Dermis blood vessel endothelial cell (primary cell): ENCODE results near the gene BBS9. TPM values are rescaled to one million over a fixed set of nuclear protein-coding genes. Genes with fewer than 3 reads are reported as not detected.
A peak's percentile ranks its signal among the peaks of the same experiment; 100 is the strongest.
"Not testable (repeated sequence)": the region's sequence is repeated elsewhere in the genome, so short reads cannot be mapped to it uniquely, and the experiment has no call there.

Experiments used
- DNase-seq: peaks from one replicate; pipeline ENCODE4 v3.0.0; 2010
- total RNA-seq: library from RNA; depleted of rRNA; stranded (reverse); fragments of >200 nt; gene quantifications from 2 replicates; pipeline ENCODE4 v1.2.3, GENCODE V29; 2014

BBS9 gene
- total RNA-seq, 1 donor from 2014 or later = 13.1 TPM

DNA sequence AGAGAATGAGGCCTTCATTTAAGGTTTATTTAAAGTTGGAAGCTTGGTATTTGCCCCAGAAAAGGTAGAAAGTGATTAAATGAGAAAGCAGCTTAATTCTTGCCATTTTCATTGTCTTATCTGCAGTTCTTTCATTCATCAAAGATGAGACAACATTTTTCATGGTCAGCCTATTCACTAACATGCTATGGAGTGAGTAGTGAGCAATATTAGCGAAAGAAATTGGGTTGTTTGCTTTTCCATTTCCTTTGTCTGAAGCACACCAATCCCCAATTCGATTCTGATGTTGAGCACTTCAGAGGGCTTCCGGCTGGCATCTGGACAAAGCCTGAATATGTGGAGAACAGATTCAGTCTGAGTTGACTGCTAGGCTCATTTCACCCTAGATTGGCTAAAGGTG, 317.2 kb downstream of the BBS9 start:
- no peak for DNase-seq

DNA sequence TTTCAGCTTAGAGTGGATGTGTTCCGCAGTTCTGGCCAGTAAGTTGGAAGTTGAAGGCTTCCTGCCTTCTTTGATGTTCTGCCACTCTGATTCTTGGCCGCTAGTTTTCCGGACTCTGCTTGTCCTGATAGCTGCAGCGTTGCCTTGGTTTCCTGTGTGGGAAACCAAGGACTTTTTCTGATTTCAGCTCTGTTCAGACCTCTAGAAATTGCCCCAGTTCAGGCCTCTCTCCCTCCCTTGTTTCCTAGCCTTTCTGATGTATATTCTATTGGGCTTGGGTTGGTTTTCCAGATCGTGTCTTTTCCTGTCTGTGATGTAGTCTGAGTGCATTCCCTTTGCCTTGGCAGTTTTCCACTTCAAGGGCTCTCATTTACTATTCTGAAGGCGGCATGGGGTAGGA, 318.7 kb downstream of the BBS9 start:
- DNase-seq = peak; percentile 58

DNA sequence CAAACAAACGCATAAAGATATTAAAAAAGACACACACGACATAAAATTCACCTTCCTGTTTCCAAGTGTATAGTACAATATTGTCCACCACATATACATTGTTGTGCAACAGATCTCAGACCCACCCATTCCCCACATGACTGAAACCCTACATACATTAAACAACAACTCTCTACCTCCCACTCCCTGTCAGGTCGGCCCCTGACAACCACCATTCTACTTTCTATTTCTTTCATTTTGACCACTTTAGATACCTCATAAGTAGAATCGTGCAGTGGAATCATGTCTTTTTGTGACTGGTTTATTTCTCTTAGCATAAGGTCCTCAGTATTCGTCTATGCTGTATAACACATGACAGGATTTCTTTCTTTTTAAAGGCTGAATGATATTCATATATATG, 320.5 kb downstream of the BBS9 start:
- DNase-seq = no peak

DNA sequence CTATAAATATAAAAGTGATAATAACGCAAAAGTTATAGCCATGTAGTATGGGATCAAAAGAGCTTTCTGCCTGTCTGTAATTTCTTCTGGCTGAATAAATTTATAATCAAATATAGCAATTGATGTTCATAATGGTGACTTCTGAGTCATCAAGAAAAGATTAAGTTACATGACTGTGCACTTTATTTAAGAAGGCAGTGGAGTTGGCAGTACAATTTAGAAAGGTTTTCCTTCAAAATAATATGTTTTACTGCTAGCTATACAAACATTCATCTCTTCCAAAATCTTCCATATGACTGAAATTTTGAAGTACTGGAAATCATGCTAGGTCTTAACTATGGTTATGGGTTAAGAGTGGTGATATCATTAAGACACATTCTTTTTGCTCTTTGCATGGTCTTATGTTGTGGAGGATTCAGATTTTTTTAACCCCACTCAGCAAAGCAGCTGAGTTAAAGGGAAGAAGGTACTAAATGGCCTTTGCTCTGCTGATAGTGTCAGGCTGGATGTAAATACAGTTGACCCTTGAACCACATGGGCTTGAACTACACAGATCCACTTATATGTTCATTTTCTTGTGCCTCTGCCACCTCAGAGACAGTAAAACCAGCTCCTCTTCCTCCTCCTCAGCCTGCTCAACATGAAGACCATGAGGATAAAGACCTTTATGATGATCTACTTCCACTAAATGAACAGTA, 323.6 kb downstream of the BBS9 start:
- DNase-seq = no peak

DNA sequence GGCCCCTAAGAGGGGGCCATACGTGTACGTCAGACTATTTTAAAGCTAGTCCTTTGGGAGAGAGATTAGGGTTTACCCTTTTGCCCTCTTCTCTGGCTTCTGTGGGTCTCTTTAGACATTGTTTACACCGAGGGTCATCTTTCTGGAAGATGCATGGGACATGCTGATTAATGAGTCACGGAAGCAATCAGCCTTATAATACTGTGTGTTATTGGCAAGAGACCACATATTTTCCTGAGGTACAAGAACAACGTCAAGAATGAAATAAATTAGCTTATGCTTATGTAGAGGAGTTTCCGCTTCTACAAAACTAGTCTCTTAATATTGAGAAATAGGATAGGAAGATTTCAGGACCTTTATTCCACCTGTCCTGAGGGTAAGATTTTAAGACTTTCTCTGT, 327.7 kb downstream of the BBS9 start:
- DNase-seq = no peak

DNA sequence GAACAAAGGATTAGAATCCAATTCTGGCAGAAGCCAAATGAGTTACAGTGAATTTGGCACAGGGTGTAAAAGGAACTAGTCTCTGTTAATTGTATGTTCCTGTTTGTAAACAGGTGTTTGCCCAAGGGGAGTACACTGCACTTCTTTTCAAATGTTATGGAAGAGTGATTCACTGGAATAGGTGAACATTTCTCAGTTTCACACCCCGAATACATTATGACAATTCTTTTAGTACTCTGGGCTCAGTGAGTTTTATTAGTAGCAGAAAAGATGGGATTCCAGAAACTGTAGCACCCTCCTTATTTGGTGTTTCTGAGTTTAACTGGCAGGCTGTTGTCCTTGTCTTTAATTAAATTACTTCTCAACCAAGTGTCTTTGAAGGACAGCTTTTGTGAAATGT, 329.2 kb downstream of the BBS9 start:
- DNase-seq = no peak

DNA sequence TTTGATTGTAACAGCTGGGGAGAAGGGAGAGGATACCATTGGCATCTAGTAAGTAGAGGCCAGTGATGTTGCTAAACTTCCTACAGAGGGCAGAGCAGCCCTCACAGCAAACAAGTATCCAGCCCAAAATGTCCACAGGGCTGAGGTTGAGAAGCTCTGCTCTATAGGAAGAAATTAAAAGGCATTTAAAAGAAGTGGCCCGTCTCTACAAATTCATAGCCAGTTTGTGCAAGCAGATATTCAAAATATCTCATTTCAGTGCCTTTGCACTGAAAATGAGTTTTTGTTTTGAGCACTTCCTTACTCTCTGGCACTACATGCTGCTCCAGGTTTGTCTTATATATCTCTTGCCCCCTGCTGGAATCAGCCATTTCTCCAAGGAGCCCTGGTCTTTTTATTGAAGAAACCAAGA, 330.0 kb downstream of the BBS9 start:
- peak; percentile 72 for DNase-seq

DNA sequence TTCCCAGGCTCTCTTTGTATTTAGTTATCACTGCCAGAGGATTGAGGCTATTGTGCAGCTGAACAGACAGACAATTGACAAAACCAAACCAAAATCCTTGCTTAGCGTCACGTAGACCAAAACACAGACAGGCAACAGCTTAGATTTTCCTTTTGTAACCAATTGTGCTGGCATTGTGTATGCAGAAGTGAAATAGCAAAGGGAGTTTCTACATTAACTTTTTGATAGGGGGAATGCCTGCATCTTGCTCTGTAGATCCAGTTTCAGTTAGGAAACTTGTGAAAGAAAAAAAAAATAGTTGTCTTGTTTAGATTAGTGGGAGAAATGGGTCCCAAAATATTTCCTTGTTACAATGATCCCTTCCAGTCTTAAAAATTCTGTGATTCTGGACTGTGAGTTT, 333.8 kb downstream of the BBS9 start:
- DNase-seq = no peak

DNA sequence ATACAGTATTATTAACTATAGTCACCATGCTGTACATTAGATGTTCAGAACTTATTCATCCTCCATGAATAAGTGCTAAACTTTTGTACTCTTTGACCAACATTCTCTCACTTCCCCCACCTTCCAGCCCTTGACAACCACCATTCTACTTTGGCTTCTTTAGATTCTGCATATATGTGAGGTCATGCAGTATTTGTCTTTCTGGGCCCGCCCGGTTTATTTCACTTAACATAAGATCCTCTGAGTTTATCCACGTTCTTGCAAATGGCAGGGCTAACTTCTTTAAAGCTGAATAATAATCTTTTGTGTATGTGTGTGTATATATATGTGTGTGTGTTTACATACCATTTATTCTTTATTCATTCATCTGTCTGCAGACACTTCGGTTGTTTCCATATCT, 336.8 kb downstream of the BBS9 start:
- no peak for DNase-seq

DNA sequence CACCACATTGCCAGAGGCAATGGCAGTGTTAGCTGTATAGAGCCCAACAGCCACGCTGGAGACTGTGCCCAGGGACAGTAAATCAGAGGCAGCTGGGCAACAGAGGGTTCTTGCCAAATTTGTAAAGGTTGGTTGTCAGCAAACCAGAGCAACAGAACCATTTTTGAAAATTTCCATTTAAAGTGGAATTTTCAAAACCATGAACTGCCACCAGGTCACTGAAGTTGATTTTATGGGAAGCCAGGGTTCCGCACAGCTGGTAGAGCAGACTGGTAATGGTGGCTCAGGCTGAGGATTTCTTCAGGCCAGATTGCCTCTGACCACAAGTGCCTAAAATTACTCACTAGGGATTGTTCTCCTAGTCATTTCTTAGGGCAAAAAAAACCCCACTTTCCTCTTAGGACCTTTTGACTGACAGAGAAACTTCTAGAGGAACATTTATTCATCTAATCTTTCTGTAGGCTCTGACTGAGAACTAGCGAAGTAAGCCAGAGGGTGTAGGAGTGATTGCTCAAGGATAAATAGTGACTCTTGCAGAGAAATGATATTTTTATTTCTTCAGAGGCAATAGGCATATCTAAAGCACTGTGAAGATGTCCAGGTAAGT, 342.4 kb downstream of the BBS9 start:
- no peak for DNase-seq

DNA sequence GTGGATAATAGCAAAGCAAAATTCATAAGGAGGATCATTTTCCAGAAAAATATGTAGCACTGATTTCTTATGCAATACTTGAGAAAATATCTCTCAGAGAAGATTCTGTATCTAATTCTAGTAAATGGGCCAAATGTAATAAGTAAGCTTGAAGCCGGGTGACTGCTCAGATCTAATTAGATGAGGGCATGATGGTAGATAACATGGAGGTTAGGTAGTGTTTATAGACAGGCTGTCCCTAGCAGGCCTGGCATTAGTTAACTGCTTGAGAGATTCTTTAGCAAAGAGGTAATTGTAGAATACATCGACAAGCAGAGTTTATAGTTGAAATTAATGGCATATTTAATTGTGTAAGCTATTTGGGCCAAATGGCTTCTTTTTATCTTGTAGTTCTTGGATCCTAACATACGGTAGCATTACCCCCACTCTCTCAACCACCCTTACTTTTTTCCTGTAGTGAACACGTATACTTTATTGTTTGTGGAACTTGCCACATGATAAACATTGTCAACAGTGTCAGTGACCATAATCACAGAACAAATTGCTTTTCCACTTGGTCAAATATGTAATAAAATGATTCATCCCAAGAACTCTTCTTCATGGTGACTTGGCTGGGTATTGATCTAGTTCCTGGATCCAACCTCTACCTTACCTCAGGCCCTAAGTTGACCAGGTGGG, 343.1 kb downstream of the BBS9 start:
- DNase-seq = no peak

DNA sequence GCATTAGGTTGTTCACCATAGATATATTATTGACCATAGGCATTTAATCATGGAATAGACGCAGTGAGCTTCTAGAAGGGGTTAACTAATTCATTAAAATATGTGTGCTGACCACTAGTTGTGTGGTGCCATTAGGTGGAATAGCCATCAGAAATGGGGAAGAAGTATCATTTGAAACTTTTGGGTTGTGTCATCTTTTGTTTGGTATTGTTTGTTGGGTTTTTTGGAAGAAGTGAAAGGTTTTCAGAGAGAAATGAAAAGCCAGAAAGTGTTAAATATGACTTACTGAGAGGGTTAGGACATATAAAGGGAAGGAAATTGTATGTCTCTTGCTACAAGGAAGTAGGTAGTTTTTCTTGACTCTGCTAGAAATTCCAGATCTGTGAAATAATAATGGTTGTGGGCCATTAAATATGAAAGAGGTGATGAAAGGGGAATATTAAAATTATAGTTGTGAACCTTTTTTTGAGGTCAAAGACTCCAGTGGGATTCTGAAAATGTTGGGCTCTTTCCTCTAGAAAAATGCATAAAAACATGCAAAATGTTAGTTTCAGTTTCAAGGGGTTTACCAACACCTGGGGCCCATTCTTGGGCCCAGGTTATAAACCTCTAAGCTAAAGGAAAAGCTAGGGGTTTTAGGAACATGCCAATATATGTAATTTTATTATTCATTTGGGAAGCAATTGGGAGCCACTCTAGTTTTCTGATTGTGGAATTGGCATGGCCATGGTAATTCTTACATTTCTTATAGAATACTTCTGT, 348.5 kb downstream of the BBS9 start:
- no peak for DNase-seq

DNA sequence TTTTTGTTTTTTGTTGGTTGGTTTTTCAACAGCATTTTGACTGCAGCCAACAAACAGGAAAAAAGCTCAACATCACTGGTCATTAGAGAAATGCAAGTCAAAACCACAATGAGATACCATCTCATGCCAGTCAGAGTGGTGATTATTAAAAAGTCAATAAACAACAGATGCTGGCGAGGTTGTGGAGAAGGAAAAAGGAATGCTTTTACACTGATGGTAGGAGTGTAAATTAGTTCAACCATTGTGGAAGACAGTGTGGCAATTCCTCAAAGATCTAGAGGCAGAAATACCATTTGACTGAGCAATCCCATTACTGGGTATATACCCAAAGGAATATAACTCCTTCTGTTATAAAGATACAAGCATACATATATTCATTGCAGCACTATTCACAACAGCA, 355.1 kb downstream of the BBS9 start:
- not testable (repeated sequence) for DNase-seq

DNA sequence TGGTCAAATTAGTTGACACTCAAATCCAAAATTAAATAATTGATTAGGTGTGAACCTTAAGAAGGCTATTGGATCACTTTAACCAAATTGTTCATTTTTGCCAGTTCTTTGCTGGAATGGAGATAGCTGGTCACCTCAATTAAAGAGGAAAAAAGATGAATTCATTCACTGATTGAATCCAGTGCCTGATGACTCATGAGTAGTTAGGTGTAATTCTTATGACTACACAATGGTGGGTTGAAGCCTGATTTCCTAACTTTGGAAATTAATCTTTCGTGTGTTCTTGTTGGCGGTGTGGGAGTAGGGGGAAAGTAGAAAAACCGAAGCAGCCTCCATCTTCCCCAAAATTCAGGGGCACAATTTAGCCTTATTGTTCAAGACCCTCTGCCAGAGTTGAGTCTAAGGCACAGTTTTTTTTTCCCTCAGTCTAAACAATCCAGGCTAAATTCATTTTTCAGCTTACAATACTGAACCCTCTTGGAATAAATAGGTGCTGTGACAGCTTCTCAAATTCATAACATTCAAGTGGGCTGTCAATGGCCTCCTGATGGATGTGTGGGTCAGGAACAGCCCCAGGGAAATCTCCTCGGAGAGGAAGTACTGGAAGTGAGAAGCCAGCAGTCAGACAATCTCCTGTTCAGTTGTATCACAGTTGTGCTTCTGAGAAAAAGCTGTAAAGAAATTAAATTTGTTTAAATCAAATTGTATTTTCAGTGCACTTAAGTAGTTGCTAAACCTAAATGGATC, 356.6 kb downstream of the BBS9 start:
- no peak for DNase-seq

DNA sequence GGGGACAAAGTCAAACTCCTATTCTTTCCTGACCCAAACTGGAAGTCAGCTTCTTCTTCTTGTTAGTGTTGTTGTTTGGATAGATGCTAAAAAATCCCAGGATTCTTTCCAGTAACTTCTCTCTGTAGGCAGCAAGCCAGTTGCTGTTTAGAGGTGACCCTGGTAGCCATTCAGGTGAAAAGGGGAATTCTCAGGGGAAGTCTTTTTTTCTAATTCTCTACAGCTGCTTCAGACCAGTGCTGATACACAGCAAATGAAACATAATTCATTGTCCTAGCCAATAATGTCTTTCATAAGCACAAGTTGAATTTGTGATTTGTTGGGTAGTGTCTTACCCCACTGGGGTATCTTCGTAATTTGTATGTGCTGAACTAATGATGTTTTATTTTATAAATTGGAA, 357.3 kb downstream of the BBS9 start:
- DNase-seq = no peak

DNA sequence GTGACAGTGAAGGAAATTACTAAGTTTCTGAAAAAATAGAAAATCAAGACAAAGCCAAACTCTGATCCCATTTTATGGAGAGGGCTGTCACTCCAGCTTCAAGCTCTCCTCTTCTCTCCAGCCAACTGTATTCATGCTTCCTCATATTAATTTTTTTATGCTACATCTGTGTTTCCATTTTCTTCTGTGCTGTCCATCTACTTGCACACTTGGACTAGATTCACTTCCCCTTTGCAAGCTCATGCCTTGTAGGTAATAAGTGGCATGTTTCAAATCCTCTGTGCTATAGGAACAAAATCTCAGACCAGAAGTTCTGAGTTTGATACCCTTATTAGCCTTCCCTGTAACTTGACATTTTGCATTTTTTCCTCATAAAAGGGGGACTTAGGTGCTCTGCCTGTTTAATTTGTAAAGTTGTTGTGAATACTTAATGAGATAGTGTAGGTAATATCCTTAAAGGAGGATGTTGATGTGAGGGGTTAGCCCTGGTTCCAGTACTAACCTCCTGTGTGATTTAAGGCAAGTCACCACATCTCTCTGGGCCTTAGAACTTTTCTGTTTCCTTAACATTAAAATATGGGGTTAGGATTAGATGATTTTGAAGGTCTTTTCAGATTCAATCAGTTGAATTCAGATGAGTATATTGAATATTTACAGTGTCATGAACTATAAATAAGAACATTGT, 358.8 kb downstream of the BBS9 start:
- DNase-seq = no peak

DNA sequence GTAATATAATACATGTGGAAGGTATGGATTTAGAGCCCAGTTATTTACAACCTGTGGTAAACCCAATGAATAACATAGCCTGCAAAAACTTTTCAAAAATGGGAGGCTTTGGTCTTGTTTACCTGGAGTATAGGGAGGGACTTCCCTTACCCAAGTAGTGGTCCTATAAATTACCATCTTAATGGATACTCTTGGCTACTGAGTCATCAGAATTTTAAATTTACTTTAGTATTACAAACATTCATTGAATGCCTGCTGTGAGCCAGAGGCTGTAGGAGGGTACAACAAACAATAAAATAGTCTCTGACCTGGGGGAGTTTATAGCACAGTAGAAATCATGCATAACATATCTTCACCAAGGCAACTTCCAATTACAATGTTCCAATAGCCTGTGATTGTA, 365.1 kb downstream of the BBS9 start:
- DNase-seq = no peak

DNA sequence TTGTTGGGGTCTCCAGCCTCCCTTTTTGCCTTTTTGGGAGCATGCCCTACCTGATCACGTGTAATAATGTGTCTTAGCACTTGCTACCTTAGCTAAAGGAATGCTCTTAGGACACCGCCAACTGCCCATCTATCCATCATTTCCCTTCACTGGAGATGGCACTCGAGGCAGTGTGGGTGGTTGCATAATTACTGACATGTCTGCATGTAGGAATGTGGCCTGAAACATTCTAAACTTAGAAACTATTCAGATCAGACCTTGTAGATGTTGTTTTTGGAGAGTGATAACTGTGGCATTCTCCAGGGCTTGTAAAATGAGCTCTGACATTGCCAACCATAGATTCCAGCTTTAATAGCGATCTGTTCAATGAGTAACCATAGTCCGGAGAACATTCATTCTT, 365.8 kb downstream of the BBS9 start:
- DNase-seq = no peak

DNA sequence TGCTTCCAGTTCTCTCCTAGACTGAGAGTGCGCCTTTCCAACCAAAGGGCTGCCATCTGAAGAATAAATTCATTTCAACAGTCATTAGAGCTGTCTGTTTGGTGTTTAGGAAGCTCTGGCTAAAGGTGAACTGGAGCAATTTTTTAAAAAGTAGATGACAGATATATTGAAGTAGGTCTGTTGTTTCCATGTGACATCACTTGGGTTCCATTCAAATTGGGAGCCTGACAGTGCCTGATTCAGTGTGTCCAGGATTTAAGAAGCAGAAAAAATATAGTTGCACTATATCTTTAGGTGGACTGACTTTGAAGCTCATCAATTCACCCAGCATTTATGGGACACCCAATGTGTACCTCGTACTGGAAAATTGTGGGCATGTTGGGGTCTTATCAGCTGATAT, 367.7 kb downstream of the BBS9 start:
- no peak for DNase-seq

DNA sequence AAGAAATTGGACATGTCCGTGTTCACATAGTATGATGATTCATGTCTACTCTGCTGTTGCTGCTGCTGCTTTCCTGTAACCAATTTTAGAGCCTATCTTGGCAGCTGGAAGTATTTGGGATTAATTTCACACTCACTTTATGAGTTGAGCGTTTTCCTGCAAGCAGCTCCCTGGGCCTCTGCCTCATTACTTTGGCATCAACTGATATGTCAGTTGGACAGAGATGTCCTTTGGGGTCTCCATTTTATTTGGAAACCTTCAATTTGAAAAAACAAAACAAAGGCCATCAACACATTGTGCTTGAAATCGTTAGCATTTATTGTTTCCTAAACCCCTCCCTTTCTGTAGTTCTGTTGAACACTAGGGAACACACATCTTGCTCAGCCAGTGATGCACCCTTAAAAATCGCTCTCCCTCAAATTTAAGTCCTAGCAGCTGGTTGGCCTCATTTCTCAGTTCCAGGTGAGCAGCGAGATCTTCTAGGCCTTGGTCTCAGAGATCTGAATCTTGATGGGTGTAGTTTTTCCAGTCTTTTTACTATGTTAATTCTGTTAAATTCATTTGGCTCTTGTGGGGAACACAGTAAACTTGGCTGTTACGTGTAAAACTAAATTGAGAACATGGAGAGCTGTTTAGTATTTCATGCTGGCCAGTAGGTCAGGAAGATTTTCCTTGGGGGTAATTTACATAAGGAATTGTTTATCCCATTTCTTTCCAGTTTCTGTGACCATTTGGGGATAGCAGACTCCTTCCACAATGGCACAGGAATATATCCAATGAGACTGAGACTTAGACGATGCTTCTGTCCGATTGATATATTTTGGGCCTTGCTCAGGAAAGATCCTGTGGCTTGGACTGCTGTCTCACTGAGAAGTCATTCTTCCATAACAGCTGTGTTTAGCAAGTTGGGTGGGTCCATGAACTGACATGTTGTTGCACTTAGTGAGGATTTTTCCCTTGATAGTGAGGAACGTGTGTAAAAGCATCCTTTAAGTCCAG, 371.6 kb downstream of the BBS9 start:
- no peak for DNase-seq

DNA sequence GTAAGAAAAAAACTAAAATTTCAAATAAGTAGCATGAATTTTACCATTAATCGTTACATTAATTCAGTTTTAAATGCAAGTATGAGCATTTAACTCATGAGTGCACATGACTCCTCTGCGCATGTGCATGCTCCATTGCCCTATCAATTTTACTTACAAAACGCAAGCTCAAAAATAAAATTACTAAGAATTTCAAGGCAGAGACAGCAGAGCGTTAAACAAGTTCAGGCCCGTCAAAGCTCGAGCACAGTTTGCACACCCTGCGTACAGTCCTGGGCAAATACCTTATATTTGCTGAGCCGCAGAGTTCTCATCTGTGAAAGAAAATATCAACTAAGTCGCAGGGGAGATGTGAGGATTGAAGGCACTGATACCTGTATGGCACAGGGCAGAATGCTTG, 373.6 kb downstream of the BBS9 start:
- DNase-seq = no peak
